NCI-H1105 treated with DMSO at 0.1 percent for 48 hours (cell line): Measurements from ENCODE around the gene NRG3.
"Not testable (repeated sequence)": the region's sequence is repeated elsewhere in the genome, so short reads cannot be mapped to it uniquely, and the experiment has no call there.

Experiments
- DNase-seq: peaks from one replicate; lab custom pipeline; 2025; lab: John Stamatoyannopoulos, UW

NRG3 gene

DNA sequence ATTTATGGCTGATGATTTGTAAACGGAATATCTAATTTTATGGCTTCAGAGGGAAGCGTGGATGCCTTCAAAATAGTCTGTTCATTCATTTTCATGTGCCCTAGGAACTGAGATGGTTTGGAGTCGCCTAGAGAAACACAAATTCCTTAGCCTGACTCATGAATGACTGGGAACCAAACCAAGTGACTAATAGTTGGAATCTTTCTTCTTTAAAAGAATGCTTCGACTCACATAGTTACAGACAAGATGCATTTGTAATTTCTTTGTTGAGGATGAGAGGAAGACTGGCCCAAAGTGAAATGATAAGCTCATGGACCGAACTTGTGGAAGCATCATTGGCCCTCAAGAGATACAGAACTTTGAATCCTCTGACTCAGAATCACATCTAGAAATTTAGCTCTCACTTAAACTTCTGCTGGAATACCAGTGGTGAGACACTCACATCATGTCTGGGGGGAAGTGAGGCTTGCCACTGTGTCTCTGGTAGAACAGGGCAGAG is 1107.2 kb downstream of the NRG3 start:
- DNase-seq = no peak

- DNase-seq = no peak
Observed at GRCh38 chr10:82986216-82986615, 1111.2 kb downstream of the NRG3 start.

DNA sequence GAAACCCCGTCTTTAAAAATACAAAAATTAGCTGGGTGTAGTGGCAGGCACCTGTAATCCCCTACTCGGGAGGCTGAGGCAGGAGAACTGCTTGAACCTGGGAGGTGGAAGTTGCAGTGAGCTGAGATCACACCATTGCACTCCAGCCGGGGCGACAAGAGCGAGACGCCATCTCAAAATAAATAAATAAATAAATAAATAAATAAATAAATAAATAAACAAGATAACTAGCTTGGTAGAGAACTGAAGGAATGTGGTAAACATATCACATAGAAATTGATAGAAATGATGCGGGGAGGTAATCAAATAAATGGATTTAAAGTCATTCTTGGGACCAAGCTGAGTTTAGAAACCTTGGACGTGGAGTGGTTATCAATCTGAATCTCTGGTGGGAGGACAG is 1131.5 kb downstream of the NRG3 start:
- not testable (repeated sequence) for DNase-seq

DNA sequence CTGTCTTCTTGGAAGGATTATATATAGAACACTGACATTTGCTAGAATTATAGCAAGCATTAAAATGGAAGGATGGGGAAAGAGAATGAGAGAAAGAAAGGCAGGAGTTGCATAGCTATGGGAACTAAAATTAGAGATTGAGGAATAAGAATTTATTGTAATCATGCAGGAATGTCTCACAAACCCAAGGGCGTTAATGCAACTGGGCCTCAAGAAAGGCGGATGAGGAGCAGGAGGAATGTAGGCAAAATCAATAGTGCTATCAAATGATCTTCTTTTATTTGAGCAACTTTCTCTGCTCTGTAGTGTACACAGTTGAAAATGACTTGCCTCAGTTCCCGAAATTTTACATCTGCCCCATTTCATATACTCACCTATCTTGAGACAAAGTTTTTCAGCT is 1132.5 kb downstream of the NRG3 start:
- no peak for DNase-seq

DNA sequence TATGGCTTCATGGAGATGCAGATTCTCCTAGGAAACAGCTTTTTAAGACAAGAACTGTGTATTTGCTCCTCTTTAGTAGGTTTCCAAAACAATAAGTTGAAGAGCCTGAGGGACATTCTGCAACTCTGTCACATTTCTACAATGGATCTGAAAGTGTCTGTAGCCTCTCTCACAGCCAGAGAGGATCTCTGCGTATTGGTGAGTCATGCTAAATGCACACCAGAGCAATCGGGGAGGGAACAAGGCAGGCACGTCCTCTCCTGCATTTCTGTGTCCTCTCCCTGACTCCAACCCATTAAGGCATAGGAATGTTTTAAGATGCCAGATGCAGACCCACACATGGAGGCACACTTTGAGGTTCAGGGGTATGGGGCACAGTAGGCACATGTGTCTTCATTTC is 1137.9 kb downstream of the NRG3 start:
- DNase-seq = no peak

DNA sequence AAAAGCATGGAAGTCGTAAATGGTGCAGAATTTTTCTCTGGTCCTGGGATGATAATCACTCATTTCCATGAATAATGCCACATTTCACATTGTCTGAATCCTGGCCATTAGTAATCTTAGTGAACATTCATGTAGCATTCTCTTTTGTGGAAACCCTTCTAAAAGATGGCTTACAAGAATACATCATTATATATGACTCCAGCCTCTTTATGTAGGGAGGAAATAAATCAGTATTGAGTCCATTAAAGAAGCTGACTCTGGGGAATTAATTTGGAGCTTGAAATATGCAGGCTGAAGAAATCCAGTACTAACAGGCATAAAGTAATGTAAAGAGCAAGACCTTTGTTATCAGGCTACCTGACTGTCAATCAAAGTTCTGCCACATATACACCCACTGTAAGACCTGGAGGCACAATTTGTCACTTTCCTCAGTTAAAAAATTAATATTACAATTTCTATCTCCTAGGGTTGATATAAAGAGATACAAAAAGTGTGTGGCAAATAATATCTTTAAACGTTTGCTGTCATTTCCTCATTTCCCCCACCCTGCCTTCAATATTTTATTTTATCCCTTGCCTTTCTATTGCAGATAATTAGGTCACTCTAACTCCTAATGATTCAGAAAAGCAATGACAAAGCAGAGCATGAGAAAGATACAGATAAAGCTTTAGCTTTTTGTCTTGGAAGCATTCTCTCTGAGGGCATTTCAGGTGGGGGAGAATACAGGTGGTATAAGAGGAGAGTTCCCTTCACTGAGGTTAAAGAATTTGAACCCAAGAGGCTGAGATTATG is 1142.3 kb downstream of the NRG3 start:
- no peak for DNase-seq

DNA sequence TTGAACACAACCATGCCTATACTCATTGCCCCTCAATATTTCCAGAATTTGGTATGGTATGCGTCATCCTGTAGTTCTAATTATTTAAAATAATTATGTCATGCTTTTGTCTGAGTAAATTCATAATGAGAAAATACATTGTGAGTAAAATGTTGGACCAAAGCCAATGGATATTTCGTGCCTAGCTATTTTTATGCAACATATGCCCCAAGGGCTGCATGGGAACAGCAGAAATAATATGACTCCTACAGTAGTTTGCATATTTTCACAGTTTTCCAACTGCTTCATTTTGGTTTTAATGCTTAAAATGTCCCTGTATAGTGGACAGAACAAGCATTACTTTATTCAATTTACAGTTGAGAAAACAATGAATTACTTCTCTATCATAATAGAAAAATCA is 1148.7 kb downstream of the NRG3 start:
- no peak for DNase-seq
